ENCODE data around the gene PEX11B.

- TF ChIP-seq CTCF (IDR thresholded peaks at IDR 0.05; ENCODE audit: borderline replicate concordance, extremely low read depth, low read length, poor library complexity, severe bottlenecking) = no peak
- TF ChIP-seq EZH2 (IDR thresholded peaks at IDR 0.05; ENCODE audit: borderline replicate concordance, low read depth, low read length, severe bottlenecking) = no peak
Measured at GRCh38 chr1:145957443-145958319, 39.2 kb upstream of the PEX11B start, which contains the start of gene LIX1L.

Data from DND-41 (cell line).